ENCODE results near the gene EDC3.

GRCh38 chr15:74616996-74617395, 78.8 kb downstream of the EDC3 start:
- TF ChIP-seq CTCF (IDR thresholded peaks at IDR 0.05) (no peak), POLR2A (IDR thresholded peaks at IDR 0.05) (no peak)
